OCI-LY7 (cell line): ENCODE results near the gene GRIK1.

Experiments used
- CTCF ChIP-seq: fragments of 200-600 bp; sonication (generic); conservative IDR thresholded peaks from 2 replicates; pipeline ENCODE4 v1.5.1; 2014; ENCODE audit warnings: mild to moderate bottlenecking, antibody characterized with exemption, low read length, moderate library complexity, mixed read lengths
- EZH2phosphoT487 ChIP-seq: fragments of 200-600 bp; sonication (generic); IDR thresholded peaks from 2 replicates; pipeline ENCODE4 v1.6.1; 2018; ENCODE audit warnings: low read depth, borderline replicate concordance, mild to moderate bottlenecking, mixed run types, antibody characterized with exemption, low read length, moderate library complexity, mixed read lengths

GRCh38 chr21:29708401-29708800 lies 231.4 kb downstream of the GRIK1 start:
- TF ChIP-seq CTCF: no peak
- no peak for TF ChIP-seq EZH2phosphoT487
